ENCODE measurements around the gene UTP20. TPM values are rescaled to one million over a fixed set of nuclear protein-coding genes. Genes with fewer than 3 reads are reported as not detected.

UTP20 gene
- total and polyA plus RNA-seq, 8 donors = 1.3 to 8.1 (median 5.6) TPM

DNA sequence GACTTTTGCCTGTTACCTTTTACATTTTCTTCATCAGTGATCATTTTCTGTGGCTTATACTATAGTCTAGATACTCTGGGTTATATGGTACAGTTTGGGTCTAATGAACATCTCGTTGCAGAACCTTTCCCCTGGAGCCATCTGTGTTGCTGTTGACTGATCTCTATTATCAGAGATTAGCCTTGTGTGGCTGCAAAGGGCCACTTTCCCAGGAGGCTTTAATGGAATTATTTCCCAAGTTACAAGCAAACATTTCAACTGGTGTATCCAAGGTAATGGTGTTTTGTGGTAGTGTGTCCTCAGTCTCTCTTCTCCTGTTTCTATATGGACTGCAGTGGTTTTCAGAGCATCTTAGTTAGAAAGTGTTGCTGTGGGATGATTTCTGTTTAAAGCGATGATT lies 25.9 kb downstream of the UTP20 start:
- intact Hi-C loops (cut with DNase I) = no loop called here
- FAIRE-seq (no peak), ATAC-seq (no peak), DNase-seq (no peak)
- H3K4me3 ChIP-seq = no peak overlapping the region
- no peaks in the 10 kb centered on the region for H3K27me3 ChIP-seq
- H3K9me3 ChIP-seq = no peaks in the 10 kb centered on the region
- peaks cover 0 to 55% (median 23%) of the 10 kb centered on the region in 3 donors for H3K36me3 ChIP-seq
- no peaks in the 10 kb centered on the region for H3K4me1 ChIP-seq
- WGBS, 2 donors = 80 to 83% methylated on average over 2 of the region's 2 CpGs
- no peak overlapping the region for H3K27ac ChIP-seq
- TF ChIP-seq, protein P1, sequence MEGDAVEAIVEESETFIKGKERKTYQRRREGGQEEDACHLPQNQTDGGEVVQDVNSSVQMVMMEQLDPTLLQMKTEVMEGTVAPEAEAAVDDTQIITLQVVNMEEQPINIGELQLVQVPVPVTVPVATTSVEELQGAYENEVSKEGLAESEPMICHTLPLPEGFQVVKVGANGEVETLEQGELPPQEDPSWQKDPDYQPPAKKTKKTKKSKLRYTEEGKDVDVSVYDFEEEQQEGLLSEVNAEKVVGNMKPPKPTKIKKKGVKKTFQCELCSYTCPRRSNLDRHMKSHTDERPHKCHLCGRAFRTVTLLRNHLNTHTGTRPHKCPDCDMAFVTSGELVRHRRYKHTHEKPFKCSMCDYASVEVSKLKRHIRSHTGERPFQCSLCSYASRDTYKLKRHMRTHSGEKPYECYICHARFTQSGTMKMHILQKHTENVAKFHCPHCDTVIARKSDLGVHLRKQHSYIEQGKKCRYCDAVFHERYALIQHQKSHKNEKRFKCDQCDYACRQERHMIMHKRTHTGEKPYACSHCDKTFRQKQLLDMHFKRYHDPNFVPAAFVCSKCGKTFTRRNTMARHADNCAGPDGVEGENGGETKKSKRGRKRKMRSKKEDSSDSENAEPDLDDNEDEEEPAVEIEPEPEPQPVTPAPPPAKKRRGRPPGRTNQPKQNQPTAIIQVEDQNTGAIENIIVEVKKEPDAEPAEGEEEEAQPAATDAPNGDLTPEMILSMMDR (IDR thresholded peaks at IDR 0.05) = no peak

DNA sequence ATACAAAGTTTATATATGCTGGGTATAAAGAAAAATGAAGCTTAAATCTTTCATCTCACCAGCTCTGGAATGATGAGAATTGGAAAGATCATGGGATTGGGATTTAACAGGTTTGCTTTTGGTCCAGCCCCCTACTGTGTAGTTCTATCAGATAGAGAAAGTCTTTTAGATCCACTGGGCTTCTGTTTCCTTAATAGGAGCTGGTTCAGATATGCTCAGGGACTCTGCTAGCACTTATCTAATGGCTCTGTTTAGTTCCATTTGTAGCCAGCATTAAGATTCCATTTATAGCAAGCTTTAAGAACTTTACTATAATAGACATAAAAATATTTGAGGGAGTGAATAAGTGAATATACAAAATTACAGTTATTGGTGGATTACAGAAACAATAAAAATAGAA lies 42.6 kb downstream of the UTP20 start:
- intact Hi-C loops (cut with DNase I) = no loop called here
- no peak for FAIRE-seq
- no peaks in the 10 kb centered on the region for H3K9me3 ChIP-seq
- no peak overlapping the region for H3K4me3 ChIP-seq
- H3K36me3 ChIP-seq = peaks cover 0 to 33% (median 4%) of the 10 kb centered on the region in 3 donors
- ATAC-seq = no peak
- DNase-seq = no peak
- H3K27me3 ChIP-seq = no peaks in the 10 kb centered on the region
- TF ChIP-seq, protein P1 (IDR thresholded peaks at IDR 0.05) = no peak
- no peaks in the 10 kb centered on the region for H3K4me1 ChIP-seq
- H3K27ac ChIP-seq = no peak overlapping the region

DNA sequence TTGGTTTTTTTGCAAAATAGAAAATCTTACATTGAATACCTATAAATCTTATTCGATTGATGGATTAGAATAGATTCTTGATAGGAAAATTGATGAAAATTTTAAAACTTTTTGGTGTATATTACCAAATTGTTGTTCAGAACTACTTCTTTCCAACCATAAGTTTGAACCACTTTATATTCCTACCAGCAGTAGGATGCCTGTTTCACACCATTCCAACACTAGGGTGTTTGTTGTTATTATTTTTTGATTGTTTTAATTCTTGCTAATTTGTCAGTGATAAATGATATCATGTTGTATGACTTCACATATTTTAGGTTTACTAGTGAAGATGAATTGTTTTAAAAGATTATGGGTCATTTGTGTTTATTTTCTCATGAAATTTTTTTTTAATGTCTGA lies 43.4 kb downstream of the UTP20 start:
- H3K9me3 ChIP-seq = no peaks in the 10 kb centered on the region
- FAIRE-seq (no peak), ATAC-seq (no peak), DNase-seq (no peak)
- intact Hi-C loops (cut with DNase I) = no loop called here
- no peaks in the 10 kb centered on the region for H3K4me1 ChIP-seq
- H3K27ac ChIP-seq = no peak overlapping the region
- TF ChIP-seq, protein P1 (IDR thresholded peaks at IDR 0.05) = no peak
- H3K36me3 ChIP-seq = peaks cover 0 to 33% (median 4%) of the 10 kb centered on the region in 3 donors
- WGBS, 2 donors = 94 to 97% methylated on average over 1 of the region's 1 CpG
- H3K27me3 ChIP-seq = no peaks in the 10 kb centered on the region
- no peak overlapping the region for H3K4me3 ChIP-seq

DNA sequence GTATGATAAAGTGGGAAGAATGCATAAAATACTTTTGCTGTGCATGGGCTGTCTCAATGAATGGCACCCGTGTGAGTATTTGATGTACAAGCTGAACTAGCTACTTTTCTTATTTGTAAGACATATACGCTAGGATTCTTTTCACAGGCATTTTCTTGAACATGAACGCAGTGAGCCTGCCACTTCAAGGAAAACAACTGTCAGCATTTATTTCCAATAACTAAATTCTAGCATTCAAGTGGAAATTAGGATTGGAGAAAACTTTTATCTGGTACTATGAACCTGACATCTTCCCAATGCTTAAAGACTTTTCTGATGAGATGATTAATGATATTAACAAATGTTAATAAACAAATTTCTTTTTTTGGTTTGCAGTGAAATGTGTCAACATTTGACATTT lies 45.7 kb downstream of the UTP20 start:
- no peak for FAIRE-seq
- DNase-seq = no peak
- intact Hi-C loops (cut with DNase I) = no loop called here
- H3K4me1 ChIP-seq = no peaks in the 10 kb centered on the region
- peaks cover 0 to 23% (median 4%) of the 10 kb centered on the region in 3 donors for H3K36me3 ChIP-seq
- no peak for ATAC-seq
- H3K9me3 ChIP-seq = no peaks in the 10 kb centered on the region
- H3K4me3 ChIP-seq = no peak overlapping the region
- H3K27ac ChIP-seq = no peak overlapping the region
- TF ChIP-seq, protein P1 (IDR thresholded peaks at IDR 0.05) = no peak
- no peaks in the 10 kb centered on the region for H3K27me3 ChIP-seq
- WGBS, 2 donors = 87 to 92% methylated on average over 3 of the region's 3 CpGs

DNA sequence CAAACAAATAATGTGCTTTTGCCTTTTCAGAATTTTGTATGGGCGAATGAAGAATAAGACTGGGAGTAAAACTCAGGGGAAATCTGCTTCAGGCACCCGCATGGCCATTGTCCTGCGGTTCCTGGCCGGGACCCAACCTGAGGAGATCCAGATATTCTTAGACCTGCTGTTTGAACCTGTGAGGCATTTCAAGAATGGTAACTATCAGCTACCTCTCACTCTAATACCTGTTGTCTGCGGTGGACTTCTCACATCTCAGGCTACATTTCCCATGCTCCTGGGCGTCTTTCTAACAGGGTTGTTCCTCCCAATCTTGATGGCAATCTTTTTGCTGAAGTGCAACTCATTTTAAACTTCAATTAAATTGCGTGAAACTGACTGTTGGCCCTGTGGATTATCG lies 47.1 kb downstream of the UTP20 start:
- FAIRE-seq (no peak), ATAC-seq (no peak), DNase-seq (no peak)

More for the DNA sequence above, 47.1 kb downstream of the UTP20 start:
- Histone ChIP-seq H3K9me3 (no peaks in the 10 kb centered on the region), H3K4me1 (no peaks in the 10 kb centered on the region), H3K36me3 (peaks cover 0 to 18% (median 4%) of the 10 kb centered on the region in 3 donors), H3K27me3 (no peaks in the 10 kb centered on the region), H3K4me3 (no peak overlapping the region), H3K27ac (no peak overlapping the region)
- 93% methylated on average over 8 of the region's 8 CpGs for WGBS, 2 donors
- intact Hi-C loops (cut with DNase I) = no loop called here
- TF ChIP-seq, protein P1 (IDR thresholded peaks at IDR 0.05) = no peak

Measured in pancreas (tissue), 10 donors.